ENCODE measurements around the gene PTRH2.

DNA sequence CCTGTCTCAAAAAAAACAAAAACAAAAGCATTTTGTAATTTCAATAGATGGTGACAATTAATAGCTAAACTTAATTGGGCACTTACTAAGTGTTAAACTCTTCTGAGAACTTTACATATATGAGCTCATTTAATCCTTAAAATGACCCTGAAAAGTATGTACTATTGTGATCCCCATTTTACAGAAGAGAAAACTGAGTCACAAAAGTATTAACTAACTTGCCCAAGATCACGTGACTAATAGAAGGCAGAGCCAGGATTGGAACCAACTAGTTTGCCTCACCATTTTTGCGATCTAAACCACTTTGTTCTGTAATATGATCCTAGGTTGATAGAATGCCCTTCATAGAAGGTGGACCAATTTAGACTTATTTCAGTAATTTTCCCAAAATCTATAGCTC is 26.5 kb upstream of the PTRH2 start:
- TF ChIP-seq, protein P1, sequence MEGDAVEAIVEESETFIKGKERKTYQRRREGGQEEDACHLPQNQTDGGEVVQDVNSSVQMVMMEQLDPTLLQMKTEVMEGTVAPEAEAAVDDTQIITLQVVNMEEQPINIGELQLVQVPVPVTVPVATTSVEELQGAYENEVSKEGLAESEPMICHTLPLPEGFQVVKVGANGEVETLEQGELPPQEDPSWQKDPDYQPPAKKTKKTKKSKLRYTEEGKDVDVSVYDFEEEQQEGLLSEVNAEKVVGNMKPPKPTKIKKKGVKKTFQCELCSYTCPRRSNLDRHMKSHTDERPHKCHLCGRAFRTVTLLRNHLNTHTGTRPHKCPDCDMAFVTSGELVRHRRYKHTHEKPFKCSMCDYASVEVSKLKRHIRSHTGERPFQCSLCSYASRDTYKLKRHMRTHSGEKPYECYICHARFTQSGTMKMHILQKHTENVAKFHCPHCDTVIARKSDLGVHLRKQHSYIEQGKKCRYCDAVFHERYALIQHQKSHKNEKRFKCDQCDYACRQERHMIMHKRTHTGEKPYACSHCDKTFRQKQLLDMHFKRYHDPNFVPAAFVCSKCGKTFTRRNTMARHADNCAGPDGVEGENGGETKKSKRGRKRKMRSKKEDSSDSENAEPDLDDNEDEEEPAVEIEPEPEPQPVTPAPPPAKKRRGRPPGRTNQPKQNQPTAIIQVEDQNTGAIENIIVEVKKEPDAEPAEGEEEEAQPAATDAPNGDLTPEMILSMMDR (IDR thresholded peaks at IDR 0.05): no peak
- TF ChIP-seq POLR2AphosphoS5 (IDR thresholded peaks at IDR 0.05) (no peak), POLR2A (IDR thresholded peaks at IDR 0.05) (no peak), EP300 (IDR thresholded peaks at IDR 0.05; ENCODE audit: low read depth) (no peak)

Data from transverse colon (tissue), 4 donors.